Measurements from ENCODE around the gene SEBOX. TPM values are rescaled to one million over a fixed set of nuclear protein-coding genes. Genes with fewer than 3 reads are reported as not detected.

The SEBOX gene
- polyA plus RNA-seq, 2 of the 4 experiments (the other 2 are of a cell fraction): not detected

DNA sequence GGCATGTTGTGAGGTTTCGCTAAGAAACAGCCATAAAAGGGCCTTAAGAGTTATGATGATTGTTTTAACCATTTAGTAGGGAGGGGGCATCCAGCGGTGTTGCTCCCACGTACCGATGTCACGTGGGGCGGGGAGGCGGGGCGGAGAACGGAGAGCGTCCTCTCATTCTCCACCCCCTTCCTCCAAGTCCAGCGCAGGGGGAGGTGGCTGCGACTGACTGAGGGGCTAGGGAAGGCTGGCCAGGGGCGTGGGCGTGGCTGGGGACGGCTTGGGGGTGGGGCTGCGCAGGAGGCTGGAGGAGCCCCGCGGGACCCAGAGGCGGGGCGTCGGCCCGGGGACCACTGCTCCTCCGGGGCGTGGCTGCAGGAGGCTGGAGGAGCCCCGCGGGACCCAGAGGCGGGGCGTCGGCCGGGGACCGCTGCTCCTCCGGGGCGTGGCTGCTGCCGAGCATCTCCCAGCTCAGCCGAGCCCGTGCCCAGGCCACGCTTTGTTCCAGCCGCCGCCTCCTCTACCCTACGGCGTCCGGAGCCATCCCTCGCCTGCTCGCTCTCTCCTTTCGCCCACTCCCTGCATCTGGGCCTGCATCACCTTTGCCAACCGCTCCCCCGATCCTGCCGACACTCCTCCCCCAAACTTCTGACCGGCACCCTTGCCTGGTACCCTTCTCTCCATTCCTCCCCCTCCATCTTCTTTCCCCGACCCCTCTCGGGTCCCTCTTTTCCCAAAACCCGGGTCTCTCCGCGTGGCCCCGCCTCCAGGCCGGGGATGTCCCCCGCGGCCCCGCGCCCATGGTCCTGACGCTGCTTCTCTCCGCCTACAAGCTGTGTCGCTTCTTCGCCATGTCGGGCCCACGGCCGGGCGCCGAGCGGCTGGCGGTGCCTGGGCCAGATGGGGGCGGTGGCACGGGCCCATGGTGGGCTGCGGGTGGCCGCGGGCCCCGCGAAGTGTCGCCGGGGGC lies 6.5 kb upstream of the SEBOX start, which contains the start of gene SARM1 (continued):
- TF ChIP-seq RARB (CRISPR knock-in tag; IDR thresholded peaks at IDR 0.05) (no peak), HOXB13 (CRISPR knock-in tag; IDR thresholded peaks at IDR 0.05; ENCODE audit: low read depth) (no peak), KDM1A (IDR thresholded peaks at IDR 0.05; ENCODE audit: low read depth) (no peak), POLR2A (IDR thresholded peaks at IDR 0.05; ENCODE audit: low read length) (peak; percentile 38), HOXB5 (CRISPR knock-in tag; IDR thresholded peaks at IDR 0.05) (no peak), MAZ (IDR thresholded peaks at IDR 0.05; ENCODE audit: borderline replicate concordance, low read depth, low read length) (0 out of 2 replicates have a peak, but pooled peaks have one; percentile 26), NFE2L2 (conservative IDR thresholded peaks at IDR 0.05; ENCODE audit: low read length) (no peak), FOXS1 (CRISPR knock-in tag; IDR thresholded peaks at IDR 0.05) (no peak), CHD2 (IDR thresholded peaks at IDR 0.05; ENCODE audit: low read length, partially characterized antibody) (no peak), ZNF302 (CRISPR knock-in tag; IDR thresholded peaks at IDR 0.05) (no peak), RNF2 (IDR thresholded peaks at IDR 0.05; ENCODE audit: borderline replicate concordance, low read depth) (no peak), CBX2 (IDR thresholded peaks at IDR 0.05; ENCODE audit: borderline replicate concordance, low read depth) (no peak), CBX8 (IDR thresholded peaks at IDR 0.05) (no peak), PHF8 (IDR thresholded peaks at IDR 0.05; ENCODE audit: borderline replicate concordance, low read depth) (0 out of 2 replicates have a peak, but pooled peaks have one; percentile 2), ZSCAN20 (CRISPR knock-in tag; IDR thresholded peaks at IDR 0.05) (no peak), TP53 (CRISPR knock-in tag; IDR thresholded peaks at IDR 0.05) (no peak), EHMT2 (IDR thresholded peaks at IDR 0.05; ENCODE audit: low read depth) (no peak), EP300 (IDR thresholded peaks at IDR 0.05) (no peak)
- TF ChIP-seq, protein P1, sequence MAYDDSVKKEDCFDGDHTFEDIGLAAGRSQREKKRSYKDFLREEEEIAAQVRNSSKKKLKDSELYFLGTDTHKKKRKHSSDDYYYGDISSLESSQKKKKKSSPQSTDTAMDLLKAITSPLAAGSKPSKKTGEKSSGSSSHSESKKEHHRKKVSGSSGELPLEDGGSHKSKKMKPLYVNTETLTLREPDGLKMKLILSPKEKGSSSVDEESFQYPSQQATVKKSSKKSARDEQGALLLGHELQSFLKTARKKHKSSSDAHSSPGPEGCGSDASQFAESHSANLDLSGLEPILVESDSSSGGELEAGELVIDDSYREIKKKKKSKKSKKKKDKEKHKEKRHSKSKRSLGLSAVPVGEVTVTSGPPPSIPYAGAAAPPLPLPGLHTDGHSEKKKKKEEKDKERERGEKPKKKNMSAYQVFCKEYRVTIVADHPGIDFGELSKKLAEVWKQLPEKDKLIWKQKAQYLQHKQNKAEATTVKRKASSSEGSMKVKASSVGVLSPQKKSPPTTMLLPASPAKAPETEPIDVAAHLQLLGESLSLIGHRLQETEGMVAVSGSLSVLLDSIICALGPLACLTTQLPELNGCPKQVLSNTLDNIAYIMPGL (CRISPR knock-in tag; IDR thresholded peaks at IDR 0.05; ENCODE audit: borderline replicate concordance): no peak
- TF ChIP-seq, protein P2, sequence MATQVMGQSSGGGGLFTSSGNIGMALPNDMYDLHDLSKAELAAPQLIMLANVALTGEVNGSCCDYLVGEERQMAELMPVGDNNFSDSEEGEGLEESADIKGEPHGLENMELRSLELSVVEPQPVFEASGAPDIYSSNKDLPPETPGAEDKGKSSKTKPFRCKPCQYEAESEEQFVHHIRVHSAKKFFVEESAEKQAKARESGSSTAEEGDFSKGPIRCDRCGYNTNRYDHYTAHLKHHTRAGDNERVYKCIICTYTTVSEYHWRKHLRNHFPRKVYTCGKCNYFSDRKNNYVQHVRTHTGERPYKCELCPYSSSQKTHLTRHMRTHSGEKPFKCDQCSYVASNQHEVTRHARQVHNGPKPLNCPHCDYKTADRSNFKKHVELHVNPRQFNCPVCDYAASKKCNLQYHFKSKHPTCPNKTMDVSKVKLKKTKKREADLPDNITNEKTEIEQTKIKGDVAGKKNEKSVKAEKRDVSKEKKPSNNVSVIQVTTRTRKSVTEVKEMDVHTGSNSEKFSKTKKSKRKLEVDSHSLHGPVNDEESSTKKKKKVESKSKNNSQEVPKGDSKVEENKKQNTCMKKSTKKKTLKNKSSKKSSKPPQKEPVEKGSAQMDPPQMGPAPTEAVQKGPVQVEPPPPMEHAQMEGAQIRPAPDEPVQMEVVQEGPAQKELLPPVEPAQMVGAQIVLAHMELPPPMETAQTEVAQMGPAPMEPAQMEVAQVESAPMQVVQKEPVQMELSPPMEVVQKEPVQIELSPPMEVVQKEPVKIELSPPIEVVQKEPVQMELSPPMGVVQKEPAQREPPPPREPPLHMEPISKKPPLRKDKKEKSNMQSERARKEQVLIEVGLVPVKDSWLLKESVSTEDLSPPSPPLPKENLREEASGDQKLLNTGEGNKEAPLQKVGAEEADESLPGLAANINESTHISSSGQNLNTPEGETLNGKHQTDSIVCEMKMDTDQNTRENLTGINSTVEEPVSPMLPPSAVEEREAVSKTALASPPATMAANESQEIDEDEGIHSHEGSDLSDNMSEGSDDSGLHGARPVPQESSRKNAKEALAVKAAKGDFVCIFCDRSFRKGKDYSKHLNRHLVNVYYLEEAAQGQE (IDR thresholded peaks at IDR 0.05): no peak
- TF ChIP-seq, protein P3, sequence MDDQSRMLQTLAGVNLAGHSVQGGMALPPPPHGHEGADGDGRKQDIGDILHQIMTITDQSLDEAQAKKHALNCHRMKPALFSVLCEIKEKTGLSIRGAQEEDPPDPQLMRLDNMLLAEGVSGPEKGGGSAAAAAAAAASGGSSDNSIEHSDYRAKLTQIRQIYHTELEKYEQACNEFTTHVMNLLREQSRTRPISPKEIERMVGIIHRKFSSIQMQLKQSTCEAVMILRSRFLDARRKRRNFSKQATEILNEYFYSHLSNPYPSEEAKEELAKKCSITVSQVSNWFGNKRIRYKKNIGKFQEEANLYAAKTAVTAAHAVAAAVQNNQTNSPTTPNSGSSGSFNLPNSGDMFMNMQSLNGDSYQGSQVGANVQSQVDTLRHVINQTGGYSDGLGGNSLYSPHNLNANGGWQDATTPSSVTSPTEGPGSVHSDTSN (IDR thresholded peaks at IDR 0.05): no peak; the same call in 1 of the 2 replicates
- TF ChIP-seq, protein P4, sequence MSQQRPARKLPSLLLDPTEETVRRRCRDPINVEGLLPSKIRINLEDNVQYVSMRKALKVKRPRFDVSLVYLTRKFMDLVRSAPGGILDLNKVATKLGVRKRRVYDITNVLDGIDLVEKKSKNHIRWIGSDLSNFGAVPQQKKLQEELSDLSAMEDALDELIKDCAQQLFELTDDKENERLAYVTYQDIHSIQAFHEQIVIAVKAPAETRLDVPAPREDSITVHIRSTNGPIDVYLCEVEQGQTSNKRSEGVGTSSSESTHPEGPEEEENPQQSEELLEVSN (IDR thresholded peaks at IDR 0.05; ENCODE audit: borderline replicate concordance, low read depth): no peak
- TF ChIP-seq, protein P5, sequence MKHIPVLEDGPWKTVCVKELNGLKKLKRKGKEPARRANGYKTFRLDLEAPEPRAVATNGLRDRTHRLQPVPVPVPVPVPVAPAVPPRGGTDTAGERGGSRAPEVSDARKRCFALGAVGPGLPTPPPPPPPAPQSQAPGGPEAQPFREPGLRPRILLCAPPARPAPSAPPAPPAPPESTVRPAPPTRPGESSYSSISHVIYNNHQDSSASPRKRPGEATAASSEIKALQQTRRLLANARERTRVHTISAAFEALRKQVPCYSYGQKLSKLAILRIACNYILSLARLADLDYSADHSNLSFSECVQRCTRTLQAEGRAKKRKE (CRISPR knock-in tag; IDR thresholded peaks at IDR 0.05; ENCODE audit: low read depth): no peak
- TF ChIP-seq, protein P6, sequence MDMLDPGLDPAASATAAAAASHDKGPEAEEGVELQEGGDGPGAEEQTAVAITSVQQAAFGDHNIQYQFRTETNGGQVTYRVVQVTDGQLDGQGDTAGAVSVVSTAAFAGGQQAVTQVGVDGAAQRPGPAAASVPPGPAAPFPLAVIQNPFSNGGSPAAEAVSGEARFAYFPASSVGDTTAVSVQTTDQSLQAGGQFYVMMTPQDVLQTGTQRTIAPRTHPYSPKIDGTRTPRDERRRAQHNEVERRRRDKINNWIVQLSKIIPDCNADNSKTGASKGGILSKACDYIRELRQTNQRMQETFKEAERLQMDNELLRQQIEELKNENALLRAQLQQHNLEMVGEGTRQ (IDR thresholded peaks at IDR 0.05): peak; percentile 94
- TF ChIP-seq, protein P7, sequence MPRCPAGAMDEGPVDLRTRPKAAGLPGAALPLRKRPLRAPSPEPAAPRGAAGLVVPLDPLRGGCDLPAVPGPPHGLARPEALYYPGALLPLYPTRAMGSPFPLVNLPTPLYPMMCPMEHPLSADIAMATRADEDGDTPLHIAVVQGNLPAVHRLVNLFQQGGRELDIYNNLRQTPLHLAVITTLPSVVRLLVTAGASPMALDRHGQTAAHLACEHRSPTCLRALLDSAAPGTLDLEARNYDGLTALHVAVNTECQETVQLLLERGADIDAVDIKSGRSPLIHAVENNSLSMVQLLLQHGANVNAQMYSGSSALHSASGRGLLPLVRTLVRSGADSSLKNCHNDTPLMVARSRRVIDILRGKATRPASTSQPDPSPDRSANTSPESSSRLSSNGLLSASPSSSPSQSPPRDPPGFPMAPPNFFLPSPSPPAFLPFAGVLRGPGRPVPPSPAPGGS (IDR thresholded peaks at IDR 0.05): no peak; the same call in 2 of the 3 replicates

All from A549 (cell line).